ENCODE data around the gene AKR1B1. TPM values are rescaled to one million over a fixed set of nuclear protein-coding genes. Genes with fewer than 3 reads are reported as not detected.

The AKR1B1 gene
- total and polyA plus RNA-seq, 9 of the 15 experiments (the other 6 are each of a cell fraction or from before 2014, with no cell fraction given) = 2.0 to 10.6 (median 6.2) TPM

DNA sequence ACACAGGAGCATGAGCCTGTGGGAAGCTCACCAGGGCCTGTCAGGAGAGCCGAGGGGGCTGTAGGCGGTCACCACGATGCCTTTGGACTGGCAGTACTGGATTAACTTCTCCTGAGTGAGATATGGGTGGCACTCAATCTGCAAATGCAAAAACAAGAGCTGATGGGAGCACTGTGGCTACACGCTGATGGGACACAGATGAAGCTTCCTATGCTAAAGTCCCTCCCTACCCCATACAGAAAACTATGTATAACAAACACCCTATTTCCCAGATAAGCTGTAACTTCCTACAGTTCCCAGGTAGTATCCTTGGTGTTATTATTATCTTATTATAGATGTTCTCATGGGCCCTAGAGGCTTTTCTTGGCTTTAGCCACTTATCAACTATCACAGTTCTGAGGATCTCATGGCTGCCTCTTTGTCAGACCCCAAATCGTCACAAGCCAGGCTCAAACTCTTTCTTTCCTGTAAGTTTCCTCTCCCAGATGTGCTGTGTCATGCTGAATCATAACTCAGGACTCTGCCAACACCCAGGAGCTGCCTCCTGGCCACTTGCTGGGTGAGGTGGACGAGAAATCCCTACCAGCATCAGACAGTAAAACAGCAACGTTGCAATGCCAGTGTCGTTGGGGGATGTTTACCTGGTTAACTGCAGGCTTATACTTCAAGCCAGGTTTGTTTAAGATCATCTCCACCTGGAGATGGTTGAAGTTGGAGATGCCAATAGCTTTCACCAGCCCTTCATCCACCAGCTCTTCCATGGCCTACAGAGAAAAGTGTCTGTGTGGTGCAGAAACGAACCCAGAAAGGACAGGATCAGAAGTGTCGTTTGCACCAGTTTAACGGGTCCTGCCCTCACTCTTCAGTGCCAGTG lies 10.3 kb downstream of the AKR1B1 start (continued):
- TF ChIP-seq, protein P1, sequence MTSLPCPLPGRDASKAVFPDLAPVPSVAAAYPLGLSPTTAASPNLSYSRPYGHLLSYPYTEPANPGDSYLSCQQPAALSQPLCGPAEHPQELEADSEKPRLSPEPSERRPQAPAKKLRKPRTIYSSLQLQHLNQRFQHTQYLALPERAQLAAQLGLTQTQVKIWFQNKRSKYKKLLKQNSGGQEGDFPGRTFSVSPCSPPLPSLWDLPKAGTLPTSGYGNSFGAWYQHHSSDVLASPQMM (CRISPR knock-in tag; IDR thresholded peaks at IDR 0.05) = no peak
- peak; percentile 98 for TF ChIP-seq MAFF (IDR thresholded peaks at IDR 0.05; ENCODE audit: low read length)
- no peak for TF ChIP-seq GTF2E2 (tag; IDR thresholded peaks at IDR 0.05)
- TF ChIP-seq, protein P2, sequence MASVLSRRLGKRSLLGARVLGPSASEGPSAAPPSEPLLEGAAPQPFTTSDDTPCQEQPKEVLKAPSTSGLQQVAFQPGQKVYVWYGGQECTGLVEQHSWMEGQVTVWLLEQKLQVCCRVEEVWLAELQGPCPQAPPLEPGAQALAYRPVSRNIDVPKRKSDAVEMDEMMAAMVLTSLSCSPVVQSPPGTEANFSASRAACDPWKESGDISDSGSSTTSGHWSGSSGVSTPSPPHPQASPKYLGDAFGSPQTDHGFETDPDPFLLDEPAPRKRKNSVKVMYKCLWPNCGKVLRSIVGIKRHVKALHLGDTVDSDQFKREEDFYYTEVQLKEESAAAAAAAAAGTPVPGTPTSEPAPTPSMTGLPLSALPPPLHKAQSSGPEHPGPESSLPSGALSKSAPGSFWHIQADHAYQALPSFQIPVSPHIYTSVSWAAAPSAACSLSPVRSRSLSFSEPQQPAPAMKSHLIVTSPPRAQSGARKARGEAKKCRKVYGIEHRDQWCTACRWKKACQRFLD (CRISPR knock-in tag; IDR thresholded peaks at IDR 0.05) = peak; percentile 84
- no peak for TF ChIP-seq GATA2 (CRISPR knock-in tag; IDR thresholded peaks at IDR 0.05)
- no peak for TF ChIP-seq RB1 (IDR thresholded peaks at IDR 0.05; ENCODE audit: low read depth)
- TF ChIP-seq MYNN (IDR thresholded peaks at IDR 0.05) = peak; percentile 62; the same call in 1 of the 2 replicates
- no peak for TF ChIP-seq MYNN (CRISPR knock-in tag; IDR thresholded peaks at IDR 0.05)
- TF ChIP-seq LCOR (CRISPR knock-in tag; IDR thresholded peaks at IDR 0.05) = no peak
- peak; percentile 70; the same call in 1 of the 2 replicates for TF ChIP-seq MTA3 (IDR thresholded peaks at IDR 0.05; ENCODE audit: borderline replicate concordance)
- TF ChIP-seq BRD4 (IDR thresholded peaks at IDR 0.05) = no peak
- no peak for TF ChIP-seq NR4A1 (CRISPR knock-in tag; IDR thresholded peaks at IDR 0.05)
- peak; percentile 81 for TF ChIP-seq NR4A1 (tag; IDR thresholded peaks at IDR 0.05)
- TF ChIP-seq HDAC1 (IDR thresholded peaks at IDR 0.05) = 0 out of 4 replicates have a peak, but pooled peaks of 1 of the 2 experiments have one; percentile 24
- peak; percentile 59; the same call in 1 of the 2 replicates for TF ChIP-seq TCF3 (CRISPR knock-in tag; IDR thresholded peaks at IDR 0.05)
- TF ChIP-seq POLR2AphosphoS5 (IDR thresholded peaks at IDR 0.05; ENCODE audit: control insufficient read depth, insufficient read depth, low read depth, low read length) = 0 out of 2 replicates have a peak, but pooled peaks have one; percentile 22
- peak; percentile 94 for TF ChIP-seq NFE2L1 (tag; IDR thresholded peaks at IDR 0.05; ENCODE audit: borderline replicate concordance, low read depth)
- TF ChIP-seq ETV1 (tag; conservative IDR thresholded peaks at IDR 0.05; ENCODE audit: low read depth) = no peak
- TF ChIP-seq, protein P3, sequence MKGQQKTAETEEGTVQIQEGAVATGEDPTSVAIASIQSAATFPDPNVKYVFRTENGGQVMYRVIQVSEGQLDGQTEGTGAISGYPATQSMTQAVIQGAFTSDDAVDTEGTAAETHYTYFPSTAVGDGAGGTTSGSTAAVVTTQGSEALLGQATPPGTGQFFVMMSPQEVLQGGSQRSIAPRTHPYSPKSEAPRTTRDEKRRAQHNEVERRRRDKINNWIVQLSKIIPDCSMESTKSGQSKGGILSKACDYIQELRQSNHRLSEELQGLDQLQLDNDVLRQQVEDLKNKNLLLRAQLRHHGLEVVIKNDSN (CRISPR knock-in tag; IDR thresholded peaks at IDR 0.05) = no peak
- 0 out of 4 replicates have a peak, but pooled peaks of 1 of the 2 experiments have one; percentile 45 for TF ChIP-seq FOXK2 (conservative IDR thresholded peaks at IDR 0.05 in 1 of 2, IDR thresholded peaks at IDR 0.05 in 1 of 2; ENCODE audit: low read depth in 2 of 2)
- peak; percentile 88 for TF ChIP-seq JUND (IDR thresholded peaks at IDR 0.05; ENCODE audit: borderline replicate concordance, low read depth, low read length)
- TF ChIP-seq JUND (tag; IDR thresholded peaks at IDR 0.05; ENCODE audit: borderline replicate concordance, low read depth, low read length) = peak; percentile 87; the same call in 2 of the 3 replicates
- no peak for TF ChIP-seq ETV6 (IDR thresholded peaks at IDR 0.05; ENCODE audit: borderline replicate concordance in 1 of 2, low read depth in 2 of 2, low read length in 1 of 2)
- TF ChIP-seq ETV6 (CRISPR knock-in tag; IDR thresholded peaks at IDR 0.05; ENCODE audit: borderline replicate concordance) = no peak
